ENCODE data around the gene RFNG.

The RFNG gene

GRCh38 chr17:82060001-82060380 is 8.4 kb upstream of the RFNG start:
- ChIA-PET POLR2A (interaction anchor here (0.5 to 1.5 kb wide), 4 partner anchors 10 to 22 kb away, joined by 3 to 7 read pairs (median 4); partner anchors contain the start of gene DCXR), CTCF (interaction anchor here (1.7 kb wide), 1 partner anchor 40 kb away, joined by 6 read pairs; no protein-coding TSS in a partner anchor)
- no peak for TF ChIP-seq CTCF (IDR thresholded peaks at IDR 0.05; ENCODE audit: insufficient read depth, low read length, missing control alignments)
- DNase-seq (ENCODE audit: low read depth, low spot score), result no peak
- H3K4me3 ChIP-seq (ENCODE audit: low read depth, low read length), result no peak overlapping the region

- DNase-seq (ENCODE audit: low read depth, low spot score), result no peak
- H3K4me3 ChIP-seq (ENCODE audit: low read depth, low read length), result no peak overlapping the region
- TF ChIP-seq CTCF (IDR thresholded peaks at IDR 0.05; ENCODE audit: insufficient read depth, low read length, missing control alignments), result no peak
- ChIA-PET POLR2A (interaction anchor here (0.5 to 1.5 kb wide), 5 partner anchors 10 to 39 kb away, joined by 3 to 7 read pairs (median 4); partner anchors contain the start of genes DCXR and FASN), CTCF (interaction anchor here (1.7 kb wide), 1 partner anchor 39 kb away, joined by 6 read pairs; no protein-coding TSS in a partner anchor)
Measured at GRCh38 chr17:82059272-82060000, 7.8 kb upstream of the RFNG start.

GRCh38 chr17:82058855-82059249 is 7.2 kb upstream of the RFNG start:
- ChIA-PET CTCF (no interaction called here), POLR2A (interaction anchor here (1.3 to 1.5 kb wide), 3 partner anchors 9 to 39 kb away, joined by 4 to 7 read pairs (median 4); partner anchors contain the start of genes DCXR and FASN)
- no peak for DNase-seq (ENCODE audit: low read depth, low spot score)
- H3K4me3 ChIP-seq (ENCODE audit: low read depth, low read length), result no peak overlapping the region
- no peak for TF ChIP-seq CTCF (IDR thresholded peaks at IDR 0.05; ENCODE audit: insufficient read depth, low read length, missing control alignments)

GRCh38 chr17:82058230-82058854 is 6.7 kb upstream of the RFNG start:
- TF ChIP-seq CTCF (IDR thresholded peaks at IDR 0.05; ENCODE audit: insufficient read depth, low read length, missing control alignments), result no peak
- H3K4me3 ChIP-seq (ENCODE audit: low read depth, low read length), result no peak overlapping the region
- ChIA-PET POLR2A (interaction anchor here (1.3 to 1.5 kb wide), 2 partner anchors 21 to 40 kb away, joined by 4 to 7 read pairs; partner anchors contain the start of genes DCXR and FASN), CTCF (no interaction called here)
- DNase-seq (ENCODE audit: low read depth, low spot score), result no peak

GRCh38 chr17:82056729-82057621 is 5.4 kb upstream of the RFNG start:
- no peak for DNase-seq (ENCODE audit: low read depth, low spot score)
- H3K4me3 ChIP-seq (ENCODE audit: low read depth, low read length), result no peak overlapping the region
- POLR2A ChIA-PET, result no interaction called here
- no peak for TF ChIP-seq CTCF (IDR thresholded peaks at IDR 0.05; ENCODE audit: insufficient read depth, low read length, missing control alignments)
- CTCF ChIA-PET, result no interaction called here
